HepG2 (cell line): Measurements from ENCODE around the gene SLC25A22. TPM values are rescaled to one million over a fixed set of nuclear protein-coding genes. Genes with fewer than 3 reads are reported as not detected.

Experiments used
- AHR ChIP-seq: IDR thresholded peaks from 2 replicates; pipeline ENCODE4 v1.6.1; 2018; ENCODE audit warnings: missing genetic modification reagents, missing compliant biosample characterization
- ARNT ChIP-seq: fragments of 450-650 bp; IDR thresholded peaks from 2 replicates; pipeline ENCODE4 v1.6.1; 2017
- CCDC6 ChIP-seq: sonication (generic); formaldehyde crosslinking; IDR thresholded peaks from 2 replicates; pipeline ENCODE4 v1.8.1; 2022; ENCODE audit warnings: mild to moderate bottlenecking, missing genetic modification reagents, moderate library complexity
- KDM1A ChIP-seq: IDR thresholded peaks from 2 replicates; pipeline ENCODE4 v1.6.1; 2016; ENCODE audit warnings: missing compliant biosample characterization
- KLF15 ChIP-seq: sonication (generic); formaldehyde crosslinking; IDR thresholded peaks from 2 replicates; pipeline ENCODE4 v1.8.1; 2023; ENCODE audit warnings: borderline replicate concordance, mild to moderate bottlenecking, inconsistent platforms, missing genetic modification reagents, mixed read lengths
- MATR3 ChIP-seq: sonication (generic); formaldehyde crosslinking; IDR thresholded peaks from 2 replicates; pipeline ENCODE4 v1.4.0; 2020; ENCODE audit warnings: missing genetic modification reagents
- MZF1 ChIP-seq: sonication (generic); formaldehyde crosslinking; IDR thresholded peaks from 2 replicates; pipeline ENCODE4 v1.8.1; 2023; ENCODE audit warnings: mild to moderate bottlenecking, missing genetic modification reagents, borderline replicate concordance
- RNF2 ChIP-seq: fragments of 450-650 bp; conservative IDR thresholded peaks from 2 replicates; pipeline ENCODE4 v1.6.1; 2016; ENCODE audit warnings: low read depth
- YY1 ChIP-seq: IDR thresholded peaks from 2 replicates; pipeline ENCODE4 v1.6.1; 2011; ENCODE audit warnings: low read length, low read depth, moderate library complexity, mild to moderate bottlenecking; ENCODE audit not compliant: insufficient read depth, insufficient replicate concordance
- ZC3H4 ChIP-seq: sonication (generic); formaldehyde crosslinking; IDR thresholded peaks from 2 replicates; pipeline ENCODE4 v1.4.0; 2020; ENCODE audit warnings: missing genetic modification reagents, borderline replicate concordance
- ZFP41 ChIP-seq: sonication (generic); formaldehyde crosslinking; IDR thresholded peaks from 2 replicates; pipeline ENCODE4 v1.4.0; 2020; ENCODE audit warnings: mild to moderate bottlenecking, missing genetic modification reagents, borderline replicate concordance
- ZFY ChIP-seq: sonication (generic); formaldehyde crosslinking; IDR thresholded peaks from 2 replicates; pipeline ENCODE4 v1.4.0; 2020; ENCODE audit warnings: missing genetic modification reagents
- ZNF33A ChIP-seq: sonication (generic); formaldehyde crosslinking; IDR thresholded peaks from 2 replicates; pipeline ENCODE4 v1.5.1; 2020; ENCODE audit warnings: missing genetic modification reagents, mild to moderate bottlenecking, moderate library complexity, borderline replicate concordance
- ZNF605 ChIP-seq: sonication (generic); formaldehyde crosslinking; IDR thresholded peaks from 2 replicates; pipeline ENCODE4 v1.8.0; 2022; ENCODE audit warnings: mild to moderate bottlenecking, missing genetic modification reagents
- ZNF772 ChIP-seq: sonication (generic); formaldehyde crosslinking; IDR thresholded peaks from 2 replicates; pipeline ENCODE4 v1.5.0; 2020; ENCODE audit warnings: mild to moderate bottlenecking, missing genetic modification reagents
- ZNF891 ChIP-seq: sonication (generic); formaldehyde crosslinking; IDR thresholded peaks from 2 replicates; pipeline ENCODE4 v1.5.0; 2020; ENCODE audit warnings: mild to moderate bottlenecking, missing genetic modification reagents
- polyA plus RNA-seq, 8 experiments: library from polyadenylated mRNA; depleted of rRNA in 3 of 8; stranded (reverse) in 7 of 8; unstranded in 1 of 8; fragments of >200 nt; fragmentation: Illumina TruSeq in 4 of 8; extraction: Trizol in 4 of 8; gene quantifications; 2 replicates each; pipeline versions ENCODE4 v1.2.1 to v1.2.3, GENCODE V29; 2011 to 2016; ENCODE audit warnings: low read depth in 4 of 8, missing spikeins in 1 of 8, mixed read lengths in 1 of 8; ENCODE audit not compliant: insufficient read depth in 1 of 8
- total RNA-seq, 5 experiments: library from RNA; depleted of rRNA; stranded (reverse); fragments of >200 nt; fragmentation: Illumina TruSeq; extraction: Trizol; gene quantifications; 2 replicates each; pipeline ENCODE4 v1.2.3, GENCODE V29; 2016; ENCODE audit warnings: low read depth in 1 of 5
- TF ChIP-seq, protein P1 (sequence below): sonication (generic); formaldehyde crosslinking; IDR thresholded peaks from 2 replicates; pipeline ENCODE4 v1.8.0; 2023; ENCODE audit warnings: mild to moderate bottlenecking, missing genetic modification reagents
- TF ChIP-seq, protein P2 (sequence below): IDR thresholded peaks from 2 replicates; pipeline ENCODE4 v1.6.1; 2016; ENCODE audit warnings: missing biosample characterization, missing genetic modification reagents, low read depth
- TF ChIP-seq, protein P3 (sequence below): sonication (generic); formaldehyde crosslinking; IDR thresholded peaks from 2 replicates; pipeline ENCODE4 v1.4.0; 2020; ENCODE audit warnings: missing genetic modification reagents, mild to moderate bottlenecking, borderline replicate concordance
- TF ChIP-seq, protein P4 (sequence below): sonication (generic); formaldehyde crosslinking; IDR thresholded peaks from 2 replicates; pipeline ENCODE4 v1.8.0; 2022; ENCODE audit warnings: missing genetic modification reagents, mild to moderate bottlenecking, moderate library complexity, borderline replicate concordance

The SLC25A22 gene
- total and polyA plus RNA-seq, 2 of the 13 experiments (the other 11 are each of a cell fraction or from before 2014, with no cell fraction given), result 12.4 to 19.2 TPM

DNA sequence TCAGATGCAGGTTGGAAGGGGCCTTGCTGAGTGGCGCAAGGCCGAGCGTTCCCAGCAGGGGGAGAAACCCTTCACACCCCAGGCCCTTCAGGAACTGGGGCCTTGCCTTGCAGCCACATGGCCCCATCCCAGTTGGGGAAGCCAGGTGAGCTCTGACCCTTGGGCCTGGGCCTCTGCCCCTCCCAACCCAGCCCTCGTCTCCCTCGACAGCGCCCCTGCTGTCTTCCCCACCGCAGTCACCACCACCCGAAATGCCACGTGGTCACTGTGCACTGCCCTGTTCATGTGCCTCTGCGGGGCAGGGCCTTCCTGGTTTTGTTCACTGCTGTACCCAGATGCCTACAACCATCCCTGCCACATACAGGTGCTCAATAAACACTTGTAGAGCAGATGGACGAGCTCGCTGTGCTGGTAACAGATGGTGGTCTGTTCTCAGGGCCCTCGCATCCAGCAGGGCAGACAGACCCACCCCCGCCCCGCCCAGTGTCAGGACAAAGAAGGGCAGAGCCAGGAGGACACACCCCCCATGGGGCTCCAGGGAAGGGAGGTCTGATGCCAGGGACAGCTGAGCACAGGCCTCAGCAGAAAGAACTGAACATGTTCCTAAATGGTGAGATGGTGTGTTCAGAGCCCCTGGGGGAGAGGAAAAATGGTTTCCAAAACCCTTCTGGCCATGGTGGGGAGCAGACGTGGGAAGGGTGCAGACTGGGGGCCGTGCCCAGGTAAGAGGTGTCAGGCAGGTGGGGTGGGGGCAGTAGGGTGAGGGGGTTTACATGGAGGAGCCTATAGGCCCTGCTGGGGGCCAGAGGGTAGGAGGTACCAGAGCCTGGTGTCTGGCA, 40.6 kb upstream of the SLC25A22 start (continued):
- TF ChIP-seq, protein P1, sequence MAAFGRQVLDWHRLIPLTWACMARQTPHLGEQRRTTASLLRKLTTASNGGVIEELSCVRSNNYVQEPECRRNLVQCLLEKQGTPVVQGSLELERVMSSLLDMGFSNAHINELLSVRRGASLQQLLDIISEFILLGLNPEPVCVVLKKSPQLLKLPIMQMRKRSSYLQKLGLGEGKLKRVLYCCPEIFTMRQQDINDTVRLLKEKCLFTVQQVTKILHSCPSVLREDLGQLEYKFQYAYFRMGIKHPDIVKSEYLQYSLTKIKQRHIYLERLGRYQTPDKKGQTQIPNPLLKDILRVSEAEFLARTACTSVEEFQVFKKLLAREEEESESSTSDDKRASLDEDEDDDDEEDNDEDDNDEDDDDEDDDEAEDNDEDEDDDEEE (CRISPR knock-in tag), result no peak
- TF ChIP-seq ZFY (CRISPR knock-in tag) (peak; percentile 84), ZC3H4 (CRISPR knock-in tag) (no peak), KDM1A (CRISPR knock-in tag) (no peak), MATR3 (CRISPR knock-in tag) (no peak), ZFP41 (CRISPR knock-in tag) (0 out of 2 replicates have a peak, but pooled peaks have one; percentile 66), CCDC6 (CRISPR knock-in tag) (peak; percentile 89), AHR (CRISPR knock-in tag) (no peak), ZNF605 (peak; percentile 39; the same call in 1 of the 2 replicates), ARNT (no peak), YY1 (peak; percentile 32), RNF2 (no peak; the same call in 1 of the 2 replicates), KLF15 (CRISPR knock-in tag) (no peak), ZNF33A (CRISPR knock-in tag) (no peak), ZNF772 (CRISPR knock-in tag) (peak; percentile 88), MZF1 (no peak), ZNF891 (CRISPR knock-in tag) (peak; percentile 57; the same call in 1 of the 2 replicates)
- TF ChIP-seq, protein P2, sequence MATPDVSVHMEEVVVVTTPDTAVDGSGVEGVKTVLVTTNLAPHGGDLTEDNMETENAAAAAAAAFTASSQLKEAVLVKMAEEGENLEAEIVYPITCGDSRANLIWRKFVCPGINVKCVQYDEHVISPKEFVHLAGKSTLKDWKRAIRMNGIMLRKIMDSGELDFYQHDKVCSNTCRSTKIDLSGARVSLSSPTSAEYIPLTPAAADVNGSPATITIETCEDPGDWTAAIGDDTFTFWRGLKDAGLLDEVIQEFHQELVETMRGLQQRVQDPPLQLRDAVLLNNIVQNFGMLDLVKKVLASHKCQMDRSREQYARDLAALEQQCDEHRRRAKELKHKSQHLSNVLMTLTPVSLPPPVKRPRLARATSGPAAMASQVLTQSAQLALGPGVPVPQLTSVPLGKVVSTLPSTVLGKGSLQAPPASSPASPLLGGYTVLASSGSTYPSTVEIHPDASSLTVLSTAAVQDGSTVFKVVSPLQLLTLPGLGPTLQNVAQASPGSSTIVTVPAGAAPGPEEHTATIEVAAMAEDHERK (CRISPR knock-in tag), result no peak
- TF ChIP-seq, protein P3, sequence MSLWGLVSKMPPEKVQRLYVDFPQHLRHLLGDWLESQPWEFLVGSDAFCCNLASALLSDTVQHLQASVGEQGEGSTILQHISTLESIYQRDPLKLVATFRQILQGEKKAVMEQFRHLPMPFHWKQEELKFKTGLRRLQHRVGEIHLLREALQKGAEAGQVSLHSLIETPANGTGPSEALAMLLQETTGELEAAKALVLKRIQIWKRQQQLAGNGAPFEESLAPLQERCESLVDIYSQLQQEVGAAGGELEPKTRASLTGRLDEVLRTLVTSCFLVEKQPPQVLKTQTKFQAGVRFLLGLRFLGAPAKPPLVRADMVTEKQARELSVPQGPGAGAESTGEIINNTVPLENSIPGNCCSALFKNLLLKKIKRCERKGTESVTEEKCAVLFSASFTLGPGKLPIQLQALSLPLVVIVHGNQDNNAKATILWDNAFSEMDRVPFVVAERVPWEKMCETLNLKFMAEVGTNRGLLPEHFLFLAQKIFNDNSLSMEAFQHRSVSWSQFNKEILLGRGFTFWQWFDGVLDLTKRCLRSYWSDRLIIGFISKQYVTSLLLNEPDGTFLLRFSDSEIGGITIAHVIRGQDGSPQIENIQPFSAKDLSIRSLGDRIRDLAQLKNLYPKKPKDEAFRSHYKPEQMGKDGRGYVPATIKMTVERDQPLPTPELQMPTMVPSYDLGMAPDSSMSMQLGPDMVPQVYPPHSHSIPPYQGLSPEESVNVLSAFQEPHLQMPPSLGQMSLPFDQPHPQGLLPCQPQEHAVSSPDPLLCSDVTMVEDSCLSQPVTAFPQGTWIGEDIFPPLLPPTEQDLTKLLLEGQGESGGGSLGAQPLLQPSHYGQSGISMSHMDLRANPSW (CRISPR knock-in tag), result no peak
- TF ChIP-seq, protein P4, sequence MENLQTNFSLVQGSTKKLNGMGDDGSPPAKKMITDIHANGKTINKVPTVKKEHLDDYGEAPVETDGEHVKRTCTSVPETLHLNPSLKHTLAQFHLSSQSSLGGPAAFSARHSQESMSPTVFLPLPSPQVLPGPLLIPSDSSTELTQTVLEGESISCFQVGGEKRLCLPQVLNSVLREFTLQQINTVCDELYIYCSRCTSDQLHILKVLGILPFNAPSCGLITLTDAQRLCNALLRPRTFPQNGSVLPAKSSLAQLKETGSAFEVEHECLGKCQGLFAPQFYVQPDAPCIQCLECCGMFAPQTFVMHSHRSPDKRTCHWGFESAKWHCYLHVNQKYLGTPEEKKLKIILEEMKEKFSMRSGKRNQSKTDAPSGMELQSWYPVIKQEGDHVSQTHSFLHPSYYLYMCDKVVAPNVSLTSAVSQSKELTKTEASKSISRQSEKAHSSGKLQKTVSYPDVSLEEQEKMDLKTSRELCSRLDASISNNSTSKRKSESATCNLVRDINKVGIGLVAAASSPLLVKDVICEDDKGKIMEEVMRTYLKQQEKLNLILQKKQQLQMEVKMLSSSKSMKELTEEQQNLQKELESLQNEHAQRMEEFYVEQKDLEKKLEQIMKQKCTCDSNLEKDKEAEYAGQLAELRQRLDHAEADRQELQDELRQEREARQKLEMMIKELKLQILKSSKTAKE (CRISPR knock-in tag), result 0 out of 2 replicates have a peak, but pooled peaks have one; percentile 38
